B cell (primary cell): ENCODE data around the gene STAT4.

Experiments used
- CTCF ChIP-seq: fragments of 200-600 bp; IDR thresholded peaks from one replicate; pipeline ENCODE4 v1.8.0; 2022; ENCODE audit warnings: antibody characterized with exemption, mild to moderate bottlenecking
- EZH2 ChIP-seq: IDR thresholded peaks from 2 replicates; pipeline ENCODE4 v1.6.1; 2012; ENCODE audit warnings: borderline replicate concordance, low read depth, mild to moderate bottlenecking, moderate library complexity, low read length; ENCODE audit not compliant: insufficient read depth, poor library complexity, severe bottlenecking

DNA sequence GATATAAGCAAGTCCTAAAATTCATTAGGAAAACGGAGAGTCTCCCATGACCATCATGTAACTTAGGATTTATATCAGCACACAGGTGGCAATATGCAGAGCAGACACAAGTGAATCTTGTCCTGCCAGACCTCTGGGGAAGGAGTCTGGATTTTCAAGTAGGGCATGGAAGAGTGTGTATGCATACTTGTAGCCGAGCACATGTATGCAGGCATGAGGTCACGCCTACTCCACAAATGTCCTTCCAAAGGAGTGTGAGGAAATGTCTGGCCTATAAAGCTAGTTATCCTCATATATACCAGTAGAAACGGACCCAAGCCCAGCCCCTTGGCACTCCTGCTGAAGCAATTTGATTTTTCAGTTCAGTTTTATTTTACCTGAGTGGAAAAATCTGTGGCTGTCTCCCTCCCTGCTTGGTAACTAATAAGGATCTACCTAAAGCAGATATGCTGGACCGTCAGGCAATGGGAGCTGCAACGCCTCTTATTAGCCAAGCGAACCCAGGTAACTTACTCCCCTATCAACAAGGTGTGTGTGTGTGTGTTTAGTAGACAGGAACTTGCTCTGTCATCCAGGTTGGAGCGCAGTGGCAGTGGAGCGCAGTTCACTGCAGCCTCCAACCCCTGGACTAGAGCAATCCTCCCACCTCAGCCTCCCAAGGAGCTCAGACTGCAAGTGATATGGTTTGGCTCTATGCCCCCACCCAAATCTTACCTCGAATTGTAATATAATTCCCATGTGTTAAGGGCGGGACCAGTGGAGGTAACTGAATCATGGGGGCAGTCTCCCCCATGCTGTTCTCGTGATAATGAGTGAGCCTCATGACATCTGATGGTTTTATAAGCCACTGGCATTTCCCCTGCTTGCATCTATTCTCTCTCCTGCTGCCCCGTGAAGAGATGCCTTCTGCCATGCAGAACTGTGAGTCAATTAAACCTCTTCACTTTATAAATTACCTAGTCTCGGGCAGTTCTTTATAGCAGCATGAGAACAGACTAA, 139.6 kb downstream of the STAT4 start:
- no peak for TF ChIP-seq CTCF
- TF ChIP-seq EZH2 = no peak
